Ishikawa (cell line): Measurements from ENCODE around the gene JPH4.
A peak's percentile ranks its signal among the peaks of the same experiment; 100 is the strongest.

ENCODE experiments used
- CEBPB ChIP-seq: IDR thresholded peaks from 2 replicates; pipeline ENCODE4 v1.6.1; 2012
- CREB1 ChIP-seq: IDR thresholded peaks from 2 replicates; pipeline ENCODE4 v1.6.1; 2012; ENCODE audit warnings: low read depth
- EGR1 ChIP-seq: IDR thresholded peaks from 2 replicates; pipeline ENCODE4 v1.6.1; 2012
- EP300 ChIP-seq: IDR thresholded peaks from 2 replicates; pipeline ENCODE4 v1.6.1; 2012; ENCODE audit warnings: borderline replicate concordance
- FOXM1 ChIP-seq: IDR thresholded peaks from 2 replicates; pipeline ENCODE4 v1.6.1; 2012; ENCODE audit warnings: low read depth, borderline replicate concordance
- MAX ChIP-seq: IDR thresholded peaks from 2 replicates; pipeline ENCODE4 v1.6.1; 2012
- NFIC ChIP-seq: IDR thresholded peaks from 2 replicates; pipeline ENCODE4 v1.6.1; 2012
- RAD21 ChIP-seq: IDR thresholded peaks from 2 replicates; pipeline ENCODE4 v1.6.1; 2012; ENCODE audit warnings: low read depth
- REST ChIP-seq: IDR thresholded peaks from 2 replicates; pipeline ENCODE4 v1.6.1; 2012; ENCODE audit warnings: low read depth, mild to moderate bottlenecking
- TAF1 ChIP-seq: IDR thresholded peaks from 2 replicates; pipeline ENCODE4 v1.6.1; 2012; ENCODE audit warnings: low read depth, mild to moderate bottlenecking
- TCF12 ChIP-seq: IDR thresholded peaks from 2 replicates; pipeline ENCODE4 v1.6.1; 2012; ENCODE audit warnings: low read depth
- TEAD4 ChIP-seq: IDR thresholded peaks from 2 replicates; pipeline ENCODE4 v1.6.1; 2012
- USF1 ChIP-seq: IDR thresholded peaks from 2 replicates; pipeline ENCODE4 v1.6.1; 2012
- YY1 ChIP-seq: IDR thresholded peaks from 2 replicates; pipeline ENCODE4 v1.6.1; 2012; ENCODE audit warnings: low read depth
- ZBTB7A ChIP-seq: IDR thresholded peaks from 2 replicates; pipeline ENCODE4 v1.6.1; 2012; ENCODE audit warnings: low read depth

JPH4 gene

GRCh38 chr14:23569443-23570151 is 9.0 kb downstream of the JPH4 start:
- TF ChIP-seq YY1 (no peak), USF1 (peak; percentile 58), MAX (no peak)

- TF ChIP-seq CEBPB (no peak), EGR1 (no peak), NFIC (no peak), CREB1 (no peak), REST (no peak), USF1 (no peak), MAX (no peak), RAD21 (no peak), EP300 (no peak), TCF12 (no peak), TEAD4 (no peak), ZBTB7A (no peak), YY1 (no peak), FOXM1 (no peak), TAF1 (no peak)
Measured at GRCh38 chr14:23568600-23569331, 9.8 kb downstream of the JPH4 start.

GRCh38 chr14:23568021-23568599 is 10.5 kb downstream of the JPH4 start:
- TF ChIP-seq TAF1 (no peak), REST (no peak), USF1 (no peak)

- peak; percentile 33; the same call in 1 of the 2 replicates for TF ChIP-seq YY1
- TF ChIP-seq NFIC = peak; percentile 9; the same call in 1 of the 2 replicates
- TF ChIP-seq CREB1 = no peak
- TF ChIP-seq ZBTB7A = peak; percentile 89
- no peak for TF ChIP-seq CEBPB
- TF ChIP-seq FOXM1 = no peak
- TF ChIP-seq TCF12 = no peak; the same call in 1 of the 2 replicates
- no peak for TF ChIP-seq REST
- no peak for TF ChIP-seq RAD21
- TF ChIP-seq EGR1 = no peak
- peak; percentile 54; the same call in 1 of the 2 replicates for TF ChIP-seq TAF1
- peak; percentile 69 for TF ChIP-seq MAX
- no peak for TF ChIP-seq USF1
- TF ChIP-seq TEAD4 = no peak
- 0 out of 2 replicates have a peak, but pooled peaks have one; percentile 14 for TF ChIP-seq EP300
Measured at GRCh38 chr14:23567186-23568020, 11.2 kb downstream of the JPH4 start, which contains the start of gene AP1G2. Gene AP1G2, minus strand, starts transcription at chr14:23567791. Its CDS starts 477 bp downstream, at chr14:23567314.
